Tibial artery (tissue), 4 donors: ENCODE measurements around the gene RAB40C.

Experiments used
- DNase-seq, 2 donors: peaks; one replicate each; pipeline ENCODE4 v3.0.0-alpha.2; 2019
- H3K27ac ChIP-seq, 2 donors: fragments of 200-600 bp; sonication (generic) in 1 of 2; 1 replicate in 1 of 2; 2 replicates in 1 of 2; pipeline ENCODE4 v1.5.1; 2018 to 2019; ENCODE audit warnings: mild to moderate bottlenecking in 1 of 2
- H3K27me3 ChIP-seq, 2 donors: fragments of 200-600 bp; sonication (generic) in 1 of 2; one replicate each; pipeline versions ENCODE4 v1.5.1 to v1.6.0; 2016 to 2019
- H3K36me3 ChIP-seq, 3 donors: fragments of 200-600 bp; sonication (generic) in 2 of 3; one replicate each; pipeline ENCODE4 v1.5.1; 2016 to 2019; ENCODE audit warnings: mild to moderate bottlenecking in 2 of 3
- H3K4me1 ChIP-seq, 4 donors: fragments of 200-600 bp; sonication (generic) in 2 of 4; 1 replicate in 3 of 4; 2 replicates in 1 of 4; pipeline ENCODE4 v1.5.1; 2016 to 2019
- H3K4me3 ChIP-seq, 2 donors: fragments of 200-600 bp; sonication (generic) in 1 of 2; 1 replicate in 1 of 2; 2 replicates in 1 of 2; pipeline ENCODE4 v1.5.1; 2018 to 2019; ENCODE audit warnings: mild to moderate bottlenecking in 2 of 2
- H3K9me3 ChIP-seq, 3 donors: fragments of 200-600 bp; sonication (generic) in 1 of 3; one replicate each; pipeline ENCODE4 v1.5.1; 2016 to 2019
- intact Hi-C: fragments of 100-400 bp; cut with DNase I; formaldehyde crosslinking; loops from one replicate; pipeline ENCODE4 v1.15.0; 2023; ENCODE audit warnings: low total_unique reads
- TF ChIP-seq, protein P1 (sequence below), 2 experiments: fragments of 200-600 bp in 1 of 2; fragments of 450-650 bp in 1 of 2; IDR thresholded peaks; one replicate each; pipeline ENCODE4 v1.5.1; 2017 to 2019; ENCODE audit warnings: antibody characterized with exemption in 2 of 2, mild to moderate bottlenecking in 1 of 2, moderate library complexity in 1 of 2

Gene RAB40C

DNA sequence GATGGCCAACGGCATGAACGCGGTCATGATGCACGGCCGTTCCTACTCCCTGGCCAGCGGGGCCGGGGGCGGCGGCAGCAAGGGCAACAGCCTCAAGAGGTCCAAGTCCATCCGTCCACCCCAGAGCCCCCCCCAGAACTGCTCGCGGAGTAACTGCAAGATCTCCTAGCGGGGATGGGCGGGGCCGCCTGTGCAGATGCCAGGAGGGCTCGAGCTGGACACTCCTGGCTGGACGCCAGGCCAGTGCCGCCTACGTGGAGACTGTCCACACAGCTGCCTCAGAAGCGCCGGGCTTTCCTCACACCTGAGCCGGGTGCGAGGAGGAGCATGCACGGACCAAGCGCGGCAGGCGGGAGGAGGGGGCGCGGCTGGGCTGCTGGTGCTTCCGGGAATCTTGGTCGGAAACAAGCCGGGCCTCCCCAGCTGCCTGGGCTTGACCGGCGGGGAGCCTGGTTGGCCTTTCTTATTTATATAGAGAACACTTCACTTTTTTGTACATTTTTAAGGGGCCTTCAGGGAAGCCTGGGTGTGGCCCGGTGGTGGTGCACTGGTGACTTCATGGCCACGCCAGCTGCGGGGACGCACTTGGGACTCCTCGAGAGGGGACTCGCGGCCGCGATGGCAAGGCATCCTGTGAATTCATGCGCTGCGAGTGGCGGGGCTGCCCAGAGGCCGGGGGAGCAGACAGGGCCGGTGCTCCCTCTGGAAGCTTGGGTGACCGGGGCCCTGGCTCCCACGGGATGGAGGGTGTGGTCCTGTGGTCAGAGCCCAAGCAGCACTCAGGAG is 37.8 kb downstream of the RAB40C start:
- no peak for DNase-seq

DNA sequence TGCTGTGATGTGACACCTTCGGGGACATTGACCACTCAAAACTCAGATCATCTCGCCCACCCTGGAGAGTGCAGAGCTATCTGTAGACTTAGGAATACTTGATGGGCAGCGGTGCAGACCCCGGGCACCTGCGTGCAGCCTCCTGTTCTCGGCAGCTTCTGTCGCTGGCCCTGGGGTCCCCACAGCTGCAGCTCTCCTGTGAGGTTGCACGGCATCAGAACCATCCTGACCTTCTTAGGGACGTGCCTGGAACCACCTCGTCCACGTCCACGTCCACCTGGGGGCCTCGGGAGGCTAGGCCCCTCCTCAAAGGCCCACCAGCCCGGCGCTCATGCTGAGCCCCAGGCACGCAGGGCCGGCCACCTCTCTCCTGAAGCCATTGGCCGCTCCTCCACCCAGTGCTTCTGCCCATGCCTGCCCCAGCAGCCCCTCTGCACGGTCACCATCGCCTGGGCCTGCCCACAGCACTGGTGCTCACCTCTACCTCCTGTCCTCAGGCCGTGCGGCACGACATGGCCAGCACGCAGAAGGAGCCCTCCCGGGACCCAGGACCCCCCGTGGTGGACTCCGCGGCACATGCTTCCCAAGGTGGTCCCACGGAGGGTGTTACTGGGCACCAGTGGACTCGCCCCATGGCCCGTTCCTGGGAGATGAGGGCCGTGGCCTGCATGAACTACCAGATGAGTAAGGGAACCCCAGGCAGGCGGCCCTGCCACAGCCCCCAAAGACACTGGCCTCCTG is 38.6 kb downstream of the RAB40C start:
- Histone ChIP-seq H3K9me3 (no peaks in the 10 kb centered on the region), H3K27ac (no peak overlapping the region), H3K36me3 (peaks cover 15 to 63% (median 43%) of the 10 kb centered on the region in 3 donors), H3K27me3 (peaks cover 0 to 7% of the 10 kb centered on the region in 2 donors), H3K4me3 (no peak overlapping the region), H3K4me1 (peaks cover 0 to 21% (median 11%) of the 10 kb centered on the region in 4 donors)
- DNase-seq, result no peak
- intact Hi-C loops, result no loop called here
- TF ChIP-seq, protein P1, sequence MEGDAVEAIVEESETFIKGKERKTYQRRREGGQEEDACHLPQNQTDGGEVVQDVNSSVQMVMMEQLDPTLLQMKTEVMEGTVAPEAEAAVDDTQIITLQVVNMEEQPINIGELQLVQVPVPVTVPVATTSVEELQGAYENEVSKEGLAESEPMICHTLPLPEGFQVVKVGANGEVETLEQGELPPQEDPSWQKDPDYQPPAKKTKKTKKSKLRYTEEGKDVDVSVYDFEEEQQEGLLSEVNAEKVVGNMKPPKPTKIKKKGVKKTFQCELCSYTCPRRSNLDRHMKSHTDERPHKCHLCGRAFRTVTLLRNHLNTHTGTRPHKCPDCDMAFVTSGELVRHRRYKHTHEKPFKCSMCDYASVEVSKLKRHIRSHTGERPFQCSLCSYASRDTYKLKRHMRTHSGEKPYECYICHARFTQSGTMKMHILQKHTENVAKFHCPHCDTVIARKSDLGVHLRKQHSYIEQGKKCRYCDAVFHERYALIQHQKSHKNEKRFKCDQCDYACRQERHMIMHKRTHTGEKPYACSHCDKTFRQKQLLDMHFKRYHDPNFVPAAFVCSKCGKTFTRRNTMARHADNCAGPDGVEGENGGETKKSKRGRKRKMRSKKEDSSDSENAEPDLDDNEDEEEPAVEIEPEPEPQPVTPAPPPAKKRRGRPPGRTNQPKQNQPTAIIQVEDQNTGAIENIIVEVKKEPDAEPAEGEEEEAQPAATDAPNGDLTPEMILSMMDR (IDR thresholded peaks at IDR 0.05), result no peak

More for the DNA sequence above, 37.8 kb downstream of the RAB40C start:
- Histone ChIP-seq H3K27me3 (peaks cover 0 to 7% of the 10 kb centered on the region in 2 donors), H3K27ac (no peak overlapping the region), H3K9me3 (no peaks in the 10 kb centered on the region), H3K4me1 (peaks cover 0 to 21% (median 11%) of the 10 kb centered on the region in 4 donors), H3K4me3 (no peak overlapping the region), H3K36me3 (peaks cover 15 to 55% (median 35%) of the 10 kb centered on the region in 3 donors)
- TF ChIP-seq, protein P1 (IDR thresholded peaks at IDR 0.05), result no peak
- intact Hi-C loops, result no loop called here

DNA sequence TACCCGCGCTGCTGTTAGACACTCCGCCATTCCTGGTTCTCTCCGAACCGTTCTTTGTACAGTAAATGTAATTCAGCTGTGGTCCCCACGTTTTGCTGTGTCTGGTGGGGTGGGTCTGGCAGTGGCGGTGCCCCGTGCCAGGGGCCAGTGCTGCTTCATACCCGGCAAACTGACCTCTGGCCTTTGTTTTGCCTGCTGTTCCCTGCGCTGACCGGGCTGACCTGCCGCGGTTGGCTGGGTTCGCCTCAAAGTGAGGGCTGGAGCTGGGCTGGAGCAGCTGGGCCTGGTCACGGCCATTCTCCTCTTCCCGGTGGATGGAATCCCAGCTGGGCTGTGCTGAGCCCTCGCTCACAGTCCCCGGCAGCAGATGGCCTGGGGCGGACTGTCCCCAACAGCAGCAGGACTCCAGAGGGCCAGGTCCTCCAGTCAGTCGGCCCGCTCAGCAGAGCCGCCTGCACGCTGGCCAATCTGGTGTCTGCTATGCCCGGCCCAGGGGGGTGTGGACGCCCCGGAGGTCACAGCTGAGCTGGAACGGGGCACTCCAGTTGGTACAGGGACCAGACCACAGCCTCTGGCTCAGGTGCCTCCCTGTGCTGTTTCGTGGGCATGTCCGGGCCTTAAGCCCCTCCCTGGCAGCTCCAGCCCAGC is 39.4 kb downstream of the RAB40C start:
- Histone ChIP-seq H3K36me3 (peaks cover 15 to 71% (median 51%) of the 10 kb centered on the region in 3 donors), H3K4me3 (no peak overlapping the region), H3K27ac (no peak overlapping the region), H3K9me3 (no peaks in the 10 kb centered on the region), H3K27me3 (peaks cover 0 to 7% of the 10 kb centered on the region in 2 donors), H3K4me1 (peaks cover 0 to 21% (median 11%) of the 10 kb centered on the region in 4 donors)
- TF ChIP-seq, protein P1 (IDR thresholded peaks at IDR 0.05), result no peak
- intact Hi-C loops, result no loop called here
- DNase-seq, result no peak

DNA sequence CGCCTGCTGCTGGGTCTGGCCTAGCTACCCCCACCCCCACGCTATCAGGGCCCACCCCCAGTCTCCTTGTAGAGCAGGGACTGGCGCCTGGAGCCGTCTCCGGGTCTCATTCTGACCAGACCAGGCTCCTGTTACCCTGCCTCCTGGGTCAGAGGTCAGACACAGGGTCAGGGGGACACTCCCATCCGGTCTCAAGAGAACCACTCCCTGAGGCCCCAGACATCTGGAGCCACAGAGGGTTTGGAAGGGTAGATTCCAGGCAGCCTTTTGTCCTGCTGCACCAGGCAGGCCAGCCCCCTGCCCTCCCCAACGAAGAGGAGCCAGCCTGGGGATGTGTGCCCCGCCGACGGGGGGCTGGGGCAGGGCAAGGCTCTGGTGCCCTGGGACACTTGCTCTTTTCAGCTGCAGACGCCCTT is 40.0 kb downstream of the RAB40C start:
- H3K4me1 ChIP-seq, result peaks cover 0 to 24% (median 15%) of the 10 kb centered on the region in 4 donors
- intact Hi-C loops, result loop anchor here (10.0 kb wide), 1 partner anchor 45 kb away; no protein-coding TSS in a partner anchor
- TF ChIP-seq, protein P1 (IDR thresholded peaks at IDR 0.05), result no peak
- peaks cover 0 to 7% of the 10 kb centered on the region in 2 donors for H3K27me3 ChIP-seq
- H3K4me3 ChIP-seq, result no peak overlapping the region
- H3K27ac ChIP-seq, result no peak overlapping the region
- peaks cover 15 to 74% (median 53%) of the 10 kb centered on the region in 3 donors for H3K36me3 ChIP-seq
- DNase-seq, result no peak
- no peaks in the 10 kb centered on the region for H3K9me3 ChIP-seq

DNA sequence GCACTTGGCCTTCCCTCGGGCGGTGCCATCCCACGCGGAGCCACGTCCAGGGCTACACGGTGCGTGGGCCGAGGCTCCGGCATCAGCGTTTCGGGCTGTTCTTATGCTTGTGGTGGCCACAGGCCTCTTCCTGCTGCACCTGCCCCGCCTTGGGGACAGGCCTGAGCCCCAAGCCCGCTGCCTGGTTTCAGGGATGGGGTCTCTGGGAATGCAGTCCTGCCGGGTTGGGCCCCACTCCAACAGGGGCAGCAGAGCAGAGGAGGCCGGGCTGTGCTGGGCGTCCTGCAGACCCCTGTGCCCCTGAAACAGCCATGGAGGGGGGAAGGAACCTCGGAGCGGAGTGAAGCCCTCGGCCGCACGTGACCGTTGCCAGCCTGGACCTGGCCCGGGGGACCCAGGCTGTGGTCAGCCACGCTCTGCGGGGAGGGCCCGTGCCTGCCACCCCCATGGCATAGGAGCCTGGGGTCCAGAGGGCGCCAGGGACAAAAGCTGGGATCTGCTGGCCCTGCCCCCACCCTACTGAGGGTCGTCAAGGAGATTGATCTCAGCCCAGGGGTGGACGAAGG is 40.5 kb downstream of the RAB40C start:
- Histone ChIP-seq H3K4me3 (no peak overlapping the region), H3K9me3 (no peaks in the 10 kb centered on the region), H3K27ac (no peak overlapping the region), H3K4me1 (peaks cover 0 to 29% (median 20%) of the 10 kb centered on the region in 4 donors), H3K27me3 (peaks cover 0 to 7% of the 10 kb centered on the region in 2 donors), H3K36me3 (peaks cover 15 to 72% (median 51%) of the 10 kb centered on the region in 3 donors)
- TF ChIP-seq, protein P1 (IDR thresholded peaks at IDR 0.05), result no peak
- intact Hi-C loops, result loop anchor here (10.0 kb wide), 1 partner anchor 46 kb away; no protein-coding TSS in a partner anchor
- DNase-seq, result no peak
